ENCODE measurements around the gene PRPSAP1. TPM values are rescaled to one million over a fixed set of nuclear protein-coding genes. Genes with fewer than 3 reads are reported as not detected.

Gene PRPSAP1
- total RNA-seq = 10 to 100 TPM; 10.2 to 23.4 (median 15.9) TPM

GRCh38 chr17:76353599-76354316 lies at the start of gene PRPSAP1:
Gene PRPSAP1, minus strand, starts transcription at chr17:76353916. Its CDS starts 213 bp downstream, at chr17:76353703.
- TF ChIP-seq CTCF (IDR thresholded peaks at IDR 0.05 in 4 of 5, conservative IDR thresholded peaks at IDR 0.05 in 1 of 5) (peak; percentile 11 to 66 (median 48)), POLR2A (IDR thresholded peaks at IDR 0.05) (peak; percentile 60 to 75)
- intact Hi-C loops (cut with DNase I; ENCODE audit: low total_unique reads) = loop anchor here (1.0 to 2.0 kb wide), 2 partner anchors 17 to 32 kb away; no protein-coding TSS in a partner anchor
- DNase-seq (peak; percentile 66 to 77), ATAC-seq (peak; percentile 96)
- Histone ChIP-seq H3K27ac (peak within 1 kb of the TSS; percentile 74 to 95 (median 84)), H3K27me3 (no peaks in the 10 kb centered on the region), H3K4me1 (peaks cover 6 to 13% of the 10 kb centered on the region in 2 donors), H3K4me3 (peak within 1 kb of the TSS; percentile 72 to 99 (median 88)), H3K9me3 (no peaks in the 10 kb centered on the region), H3K36me3 (no peaks in the 10 kb centered on the region)
- in situ Hi-C loops (cut with MboI; ENCODE audit: low sequenced_read_pairs in 4 of 4) = no loop called here

GRCh38 chr17:76402711-76403110 lies 49.0 kb upstream of the PRPSAP1 start:
- peaks cover 0 to 57% of the 10 kb centered on the region in 2 donors for H3K36me3 ChIP-seq
- peaks cover 32 to 33% of the 10 kb centered on the region in 2 donors for H3K4me1 ChIP-seq
- intact Hi-C loops (cut with DNase I; ENCODE audit: low total_unique reads) (loop anchor here (10.0 kb wide), 1 partner anchor 278 kb away; no protein-coding TSS in a partner anchor), in situ Hi-C loops (cut with MboI; ENCODE audit: low sequenced_read_pairs in 4 of 4) (loop anchor here in 1 of 4 donors (5.0 kb wide), 1 partner anchor 100 kb away; no protein-coding TSS in a partner anchor)
- H3K9me3 ChIP-seq = no peaks in the 10 kb centered on the region
- no peak overlapping the region for H3K4me3 ChIP-seq
- H3K27me3 ChIP-seq = no peaks in the 10 kb centered on the region
- TF ChIP-seq POLR2A (IDR thresholded peaks at IDR 0.05) = no peak
- TF ChIP-seq CTCF (IDR thresholded peaks at IDR 0.05 in 4 of 5, conservative IDR thresholded peaks at IDR 0.05 in 1 of 5) = no peak
- no peak for DNase-seq
- ATAC-seq = no peak
- H3K27ac ChIP-seq = no peak overlapping the region

GRCh38 chr17:76399175-76400172 lies 45.8 kb upstream of the PRPSAP1 start:
- in situ Hi-C loops (cut with MboI; ENCODE audit: low sequenced_read_pairs in 4 of 4) = loop anchor here (5.0 kb wide), 1 partner anchor 97 kb away; no protein-coding TSS in a partner anchor
- H3K36me3 ChIP-seq = peaks cover 0 to 84% of the 10 kb centered on the region in 2 donors
- TF ChIP-seq CTCF (IDR thresholded peaks at IDR 0.05 in 4 of 5, conservative IDR thresholded peaks at IDR 0.05 in 1 of 5) (no peak), POLR2A (IDR thresholded peaks at IDR 0.05) (no peak)
- no peak for ATAC-seq
- no peak overlapping the region for H3K4me3 ChIP-seq
- intact Hi-C loops (cut with DNase I; ENCODE audit: low total_unique reads) = loop anchor here (2.0 to 10.0 kb wide), 2 partner anchors 97 to 275 kb away; no protein-coding TSS in a partner anchor
- no peak overlapping the region for H3K27ac ChIP-seq
- peaks cover 8 to 13% of the 10 kb centered on the region in 2 donors for H3K4me1 ChIP-seq
- H3K27me3 ChIP-seq = no peaks in the 10 kb centered on the region
- no peak for DNase-seq
- H3K9me3 ChIP-seq = no peaks in the 10 kb centered on the region

GRCh38 chr17:76398523-76399174 lies 44.9 kb upstream of the PRPSAP1 start:
- in situ Hi-C loops (cut with MboI; ENCODE audit: low sequenced_read_pairs in 4 of 4) (loop anchor here in 3 of 4 donors (5.0 kb wide), 1 partner anchor 96 kb away; no protein-coding TSS in a partner anchor), intact Hi-C loops (cut with DNase I; ENCODE audit: low total_unique reads) (loop anchor here (2.0 kb wide), 1 partner anchor 96 kb away; no protein-coding TSS in a partner anchor)

More at GRCh38 chr17:76398523-76399174, 44.9 kb upstream of the PRPSAP1 start:
- H3K9me3 ChIP-seq = no peaks in the 10 kb centered on the region
- TF ChIP-seq CTCF (IDR thresholded peaks at IDR 0.05 in 4 of 5, conservative IDR thresholded peaks at IDR 0.05 in 1 of 5) (no peak), POLR2A (IDR thresholded peaks at IDR 0.05) (no peak)
- ATAC-seq = peak in 1 of 2 donors; percentile 4
- peaks cover 0 to 88% of the 10 kb centered on the region in 2 donors for H3K36me3 ChIP-seq
- no peaks in the 10 kb centered on the region for H3K27me3 ChIP-seq
- no peak overlapping the region for H3K4me3 ChIP-seq
- H3K4me1 ChIP-seq = peaks cover under 1 to 5% of the 10 kb centered on the region in 2 donors
- no peak for DNase-seq
- H3K27ac ChIP-seq = no peak overlapping the region
